ENCODE results near the gene NEDD9.

DNA sequence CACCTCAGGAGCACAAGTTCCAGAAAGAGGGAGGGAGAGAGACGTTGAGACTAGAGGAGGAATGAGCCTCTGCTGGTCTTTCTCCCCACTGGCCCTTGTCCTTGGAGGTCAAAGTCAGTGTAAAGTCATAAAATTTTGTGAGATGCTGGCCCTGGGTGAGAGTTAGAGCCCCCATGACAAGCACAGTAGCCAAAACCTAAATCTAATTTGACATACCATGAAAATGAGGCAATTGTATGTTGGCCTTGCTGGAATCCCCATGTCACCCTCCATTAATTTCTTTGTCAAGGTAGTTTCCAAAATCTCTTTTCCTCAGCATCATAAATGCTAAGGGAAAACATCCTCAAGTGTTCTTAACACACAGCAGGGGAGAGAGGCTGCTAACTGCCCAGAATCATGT lies 17.6 kb upstream of the NEDD9 start:
- TF ChIP-seq, protein P1, sequence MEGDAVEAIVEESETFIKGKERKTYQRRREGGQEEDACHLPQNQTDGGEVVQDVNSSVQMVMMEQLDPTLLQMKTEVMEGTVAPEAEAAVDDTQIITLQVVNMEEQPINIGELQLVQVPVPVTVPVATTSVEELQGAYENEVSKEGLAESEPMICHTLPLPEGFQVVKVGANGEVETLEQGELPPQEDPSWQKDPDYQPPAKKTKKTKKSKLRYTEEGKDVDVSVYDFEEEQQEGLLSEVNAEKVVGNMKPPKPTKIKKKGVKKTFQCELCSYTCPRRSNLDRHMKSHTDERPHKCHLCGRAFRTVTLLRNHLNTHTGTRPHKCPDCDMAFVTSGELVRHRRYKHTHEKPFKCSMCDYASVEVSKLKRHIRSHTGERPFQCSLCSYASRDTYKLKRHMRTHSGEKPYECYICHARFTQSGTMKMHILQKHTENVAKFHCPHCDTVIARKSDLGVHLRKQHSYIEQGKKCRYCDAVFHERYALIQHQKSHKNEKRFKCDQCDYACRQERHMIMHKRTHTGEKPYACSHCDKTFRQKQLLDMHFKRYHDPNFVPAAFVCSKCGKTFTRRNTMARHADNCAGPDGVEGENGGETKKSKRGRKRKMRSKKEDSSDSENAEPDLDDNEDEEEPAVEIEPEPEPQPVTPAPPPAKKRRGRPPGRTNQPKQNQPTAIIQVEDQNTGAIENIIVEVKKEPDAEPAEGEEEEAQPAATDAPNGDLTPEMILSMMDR (IDR thresholded peaks at IDR 0.05; ENCODE audit: low read length), result no peak
- TF ChIP-seq EZH2 (IDR thresholded peaks at IDR 0.05; ENCODE audit: borderline replicate concordance, low read length), result no peak

All from OCI-LY1 (cell line).